GM12878 (cell line): Measurements from ENCODE around the gene IRS2. TPM values are rescaled to one million over a fixed set of nuclear protein-coding genes. Genes with fewer than 3 reads are reported as not detected.

Experiments
- ATAC-seq: fragments of 200-7000 bp; cut with Tn5 transposase; 3 replicates; pipeline ENCODE4 v1.9.1; 2020; ENCODE audit warnings: mild to moderate bottlenecking, moderate library complexity
- BruUV-seq: library from RNA; stranded (reverse); fragments of 400-500 nt; replicated peaks from 2 replicates; lab custom pipeline; 2021; lab: Mats Ljungman, UMichigan
- CTCF ChIA-PET: fragments of 300-600 bp; sonication (Branson Sonifier 250); formaldehyde crosslinking; extraction: SDS; loops from one replicate; lab custom pipeline; 2021; ENCODE audit warnings: inconsistent platforms; lab: Yijun Ruan, JAX
- POLR2A ChIA-PET: fragments of 350-600 bp; formaldehyde crosslinking; extraction: SDS; loops from one replicate; lab custom pipeline; 2021; ENCODE audit warnings: inconsistent platforms; lab: Charles Lee
- RAD21 ChIA-PET: fragments of 300-600 bp; sonication (Branson Sonifier 250); formaldehyde crosslinking; loops from one replicate; lab custom pipeline; 2023; ENCODE audit warnings: antibody characterized with exemption; ENCODE audit not compliant: unreplicated experiment; lab: Charles Lee
- SMC1A ChIA-PET: fragments of 300-600 bp; sonication (Branson Sonifier 250); formaldehyde crosslinking; loops from one replicate; lab custom pipeline; 2023; ENCODE audit not compliant: unreplicated experiment, uncharacterized antibody; lab: Charles Lee
- DNase-seq: peaks from one replicate; pipeline ENCODE4 v3.0.0-alpha.2; 2011; ENCODE audit warnings: low read depth, low spot score
- FAIRE-seq: peaks from 3 replicates; lab custom pipeline; 2011; peaks lifted over from hg19 to GRCh38; lab: Jason Lieb, UNC
- H2AFZ ChIP-seq: 2 replicates; pipeline ENCODE4 v1.6.0; 2011; ENCODE audit warnings: low read depth, low read length, control low read depth; ENCODE audit not compliant: control insufficient read depth
- H3K27ac ChIP-seq: 2 replicates; pipeline ENCODE4 v1.5.1; 2011; ENCODE audit warnings: control low read depth; ENCODE audit not compliant: control insufficient read depth, insufficient read depth
- H3K27me3 ChIP-seq, 2 experiments: replicated peaks in 1 of 2; 2 replicates each; pipeline versions ENCODE4 v1.6.0 to v1.6.1; 2011; ENCODE audit warnings: low read length in 1 of 2; ENCODE audit not compliant: control insufficient read depth in 2 of 2, insufficient read depth in 2 of 2
- H3K36me3 ChIP-seq, 2 experiments: 2 replicates each; pipeline ENCODE4 v1.5.1; 2011; ENCODE audit warnings: low read length in 1 of 2; ENCODE audit not compliant: control insufficient read depth in 2 of 2, insufficient read depth in 2 of 2
- H3K4me1 ChIP-seq: 2 replicates; pipeline ENCODE4 v1.6.1; 2011; ENCODE audit warnings: mild to moderate bottlenecking, low read length, moderate library complexity, mixed read lengths; ENCODE audit not compliant: control insufficient read depth, insufficient read depth
- H3K4me2 ChIP-seq: 2 replicates; pipeline ENCODE4 v1.6.0; 2011; ENCODE audit warnings: control low read depth; ENCODE audit not compliant: control insufficient read depth, insufficient read depth
- H3K4me3 ChIP-seq: fragments of 200-600 bp; sonication (generic); 2 replicates; pipeline ENCODE4 v1.5.1; 2016
- H3K79me2 ChIP-seq: 2 replicates; pipeline ENCODE4 v1.6.0; 2011; ENCODE audit warnings: low read length; ENCODE audit not compliant: control insufficient read depth, insufficient read depth
- H3K9ac ChIP-seq: 2 replicates; pipeline ENCODE4 v1.8.0; 2011; ENCODE audit warnings: low read length, control low read depth, mixed read lengths; ENCODE audit not compliant: control insufficient read depth, insufficient read depth
- H3K9me3 ChIP-seq: replicated peaks from 3 replicates; pipeline ENCODE4 v1.5.1; 2011; ENCODE audit warnings: mild to moderate bottlenecking, low read length; ENCODE audit not compliant: control insufficient read depth, insufficient read depth
- H4K20me1 ChIP-seq: 2 replicates; pipeline ENCODE4 v1.6.0; 2011; ENCODE audit not compliant: control insufficient read depth, insufficient read depth
- ATF7 ChIP-seq: fragments of 450-650 bp; IDR thresholded peaks from 2 replicates; pipeline ENCODE4 v1.6.1; 2016; ENCODE audit warnings: low read depth, mild to moderate bottlenecking
- CBFB ChIP-seq: IDR thresholded peaks from 2 replicates; pipeline ENCODE4 v1.6.1; 2016; ENCODE audit warnings: antibody characterized with exemption, low read depth
- CREB1 ChIP-seq: IDR thresholded peaks from 2 replicates; pipeline ENCODE4 v1.6.1; 2012; ENCODE audit warnings: low read depth, mild to moderate bottlenecking, inconsistent platforms
- EP300 ChIP-seq, 2 experiments: fragments of 150-350 bp in 1 of 2; IDR thresholded peaks; 2 replicates each; pipeline ENCODE4 v1.6.1; 2011 to 2012; ENCODE audit warnings: low read depth in 2 of 2, low read length in 2 of 2, borderline replicate concordance in 1 of 2, improper control_type of control experiment in 1 of 2, inconsistent platforms in 1 of 2; ENCODE audit not compliant: control insufficient read depth in 1 of 2
- GABPA ChIP-seq: IDR thresholded peaks from 2 replicates; pipeline ENCODE4 v1.6.1; 2014; ENCODE audit warnings: antibody characterized with exemption, low read depth, mild to moderate bottlenecking, inconsistent platforms
- GATAD2B ChIP-seq: fragments of 450-650 bp; conservative IDR thresholded peaks from 2 replicates; pipeline ENCODE4 v1.6.1; 2017; ENCODE audit warnings: low read depth, mild to moderate bottlenecking, moderate library complexity
- JUND ChIP-seq: IDR thresholded peaks from 2 replicates; pipeline ENCODE4 v1.6.1; 2012; ENCODE audit warnings: low read depth, mild to moderate bottlenecking, low read length, improper control_type of control experiment, moderate library complexity
- KAT2A ChIP-seq: conservative IDR thresholded peaks from 2 replicates; pipeline ENCODE4 v1.6.1; 2011; ENCODE audit warnings: low read depth, low read length; ENCODE audit not compliant: control insufficient read depth
- KDM1A ChIP-seq: fragments of 200-600 bp; sonication (generic); IDR thresholded peaks from 2 replicates; pipeline ENCODE4 v1.6.1; 2016; ENCODE audit warnings: borderline replicate concordance
- KLF5 ChIP-seq: fragments of 450-650 bp; IDR thresholded peaks from 2 replicates; pipeline ENCODE4 v1.6.1; 2014; ENCODE audit warnings: mild to moderate bottlenecking; ENCODE audit not compliant: partially characterized antibody
- LARP7 ChIP-seq: fragments of 450-650 bp; IDR thresholded peaks from 2 replicates; pipeline ENCODE4 v1.6.1; 2017; ENCODE audit warnings: mild to moderate bottlenecking
- MEF2A ChIP-seq: IDR thresholded peaks from 2 replicates; pipeline ENCODE4 v1.6.1; 2011; ENCODE audit warnings: low read depth, mild to moderate bottlenecking, low read length, moderate library complexity; ENCODE audit not compliant: insufficient read depth
- MTA2 ChIP-seq: fragments of 450-650 bp; IDR thresholded peaks from 2 replicates; pipeline ENCODE4 v1.6.1; 2016; ENCODE audit warnings: low read depth, mild to moderate bottlenecking, moderate library complexity
- MXI1 ChIP-seq: fragments of 150-350 bp; IDR thresholded peaks from 2 replicates; pipeline ENCODE4 v1.6.1; 2011; ENCODE audit warnings: low read depth, mild to moderate bottlenecking, inconsistent platforms, low read length, improper control_type of control experiment
- NR2C1 ChIP-seq: fragments of 450-650 bp; IDR thresholded peaks from 2 replicates; pipeline ENCODE4 v1.6.1; 2017; ENCODE audit warnings: antibody characterized with exemption, mild to moderate bottlenecking, moderate library complexity
- POLR2AphosphoS2 ChIP-seq: IDR thresholded peaks from 2 replicates; pipeline ENCODE4 v1.6.1; 2011; ENCODE audit warnings: low read depth, mild to moderate bottlenecking, low read length, improper control_type of control experiment, moderate library complexity
- RCOR1 ChIP-seq: conservative IDR thresholded peaks from 2 replicates; pipeline ENCODE4 v1.6.1; 2012; ENCODE audit warnings: low read depth, low read length, improper control_type of control experiment
- SPI1 ChIP-seq: IDR thresholded peaks from 2 replicates; pipeline ENCODE4 v1.6.1; 2011; ENCODE audit warnings: low read depth, mild to moderate bottlenecking, low read length, moderate library complexity, borderline replicate concordance; ENCODE audit not compliant: insufficient read depth
- ZNF217 ChIP-seq: fragments of 450-650 bp; IDR thresholded peaks from 2 replicates; pipeline ENCODE4 v1.6.1; 2017; ENCODE audit warnings: antibody characterized with exemption, mild to moderate bottlenecking
- ZZZ3 ChIP-seq: IDR thresholded peaks from 2 replicates; pipeline ENCODE4 v1.6.1; 2011; ENCODE audit warnings: low read depth; ENCODE audit not compliant: control insufficient read depth, insufficient read length
- WGBS: methylation state at CpG from one replicate; pipeline ENCODE4 v1.1.6; 2016; ENCODE audit warnings: low lambda C conversion rate; ENCODE audit not compliant: insufficient replicate concordance, insufficient coverage; ENCODE audit errors: missing lambda C conversion rate; 5-methylcytosine and 5-hydroxymethylcytosine counted together
- in situ Hi-C: fragments of 300-500 bp; cut with MboI; formaldehyde crosslinking; loops from 9 replicates; pipeline ENCODE4 v1.14.3; 2018; ENCODE audit warnings: mixed read lengths
- intact Hi-C: fragments of 100-400 bp; cut with micrococcal nuclease; formaldehyde crosslinking; loops from one replicate; pipeline ENCODE4 v1.14.2; 2022; ENCODE audit not compliant: unreplicated experiment
- polyA plus RNA-seq, 11 experiments: library from polyadenylated mRNA; depleted of rRNA in 4 of 11; unstranded in 6 of 11; stranded (reverse) in 5 of 11; fragments of >200 nt; fragmentation: Nextera tagmentation in 4 of 11; fragmentation: Illumina TruSeq in 1 of 11; extraction: Ambion mirVana in 4 of 11; extraction: Trizol in 1 of 11; gene quantifications; 1 replicate in 1 of 11; 2 replicates in 10 of 11; pipeline versions ENCODE4 v1.2.1 to v1.2.3, GENCODE V29; 2011 to 2016; ENCODE audit warnings: inconsistent platforms in 2 of 11, missing spikeins in 2 of 11, low read depth in 1 of 11
- total RNA-seq, 4 experiments: library from RNA; depleted of rRNA in 3 of 4; stranded (reverse); fragments of >200 nt in 3 of 4; fragmentation: Illumina TruSeq in 1 of 4; extraction: Trizol in 1 of 4; gene quantifications; 2 replicates each; pipeline versions ENCODE4 v1.2.1 to v1.2.3, GENCODE V29; 2013 to 2021
- TF ChIP-seq, protein P1 (sequence below): fragments of 450-650 bp; IDR thresholded peaks from 2 replicates; pipeline ENCODE4 v1.6.1; 2016; ENCODE audit warnings: mild to moderate bottlenecking

IRS2 gene
- total and polyA plus RNA-seq, 10 of the 15 experiments (the other 5 are each of a cell fraction or from before 2014, with no cell fraction given) = 0.01 to 0.31 (median 0.07) TPM; not detected in 6

DNA sequence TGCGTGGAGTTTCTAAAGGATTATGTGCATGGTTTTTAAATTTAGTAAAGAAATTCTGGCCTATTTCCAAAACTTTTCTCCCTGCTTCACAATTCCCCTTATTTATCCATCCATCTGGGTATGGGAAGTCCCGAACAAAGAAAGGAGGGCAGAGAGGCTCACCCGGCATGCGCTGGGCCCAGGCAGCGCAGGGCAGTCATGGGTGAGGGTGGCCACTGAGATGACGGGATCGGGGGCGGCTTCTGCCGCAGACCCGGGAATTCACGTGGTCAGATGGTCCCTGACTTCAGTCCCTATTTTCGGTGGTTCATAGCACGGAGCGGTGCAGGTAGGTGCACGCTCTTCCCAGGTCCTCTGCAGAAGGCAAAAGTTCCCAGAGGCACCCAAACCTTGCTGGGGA is 14.5 kb downstream of the IRS2 start:
- H3K79me2 ChIP-seq = no peaks in the 10 kb centered on the region
- intact Hi-C loops = no loop called here
- TF ChIP-seq ATF7 (no peak), SPI1 (no peak), POLR2AphosphoS2 (no peak), ZNF217 (no peak), MXI1 (no peak), MEF2A (no peak), CBFB (no peak), MTA2 (no peak)
- TF ChIP-seq, all 136 proteins: peak for 0
- H3K27me3 ChIP-seq = no peaks in the 10 kb centered on the region
- no TSS peak for BruUV-seq
- H2AFZ ChIP-seq = no peak overlapping the region
- no peak overlapping the region for H3K9ac ChIP-seq
- H3K36me3 ChIP-seq = no peaks in the 10 kb centered on the region
- SMC1A ChIA-PET = no interaction called here
- no peaks in the 10 kb centered on the region for H3K4me1 ChIP-seq
- ATAC-seq (no peak), FAIRE-seq (no peak), DNase-seq (no peak)
- H4K20me1 ChIP-seq = no peaks in the 10 kb centered on the region
- RAD21 ChIA-PET = no interaction called here
- POLR2A ChIA-PET = no interaction called here
- H3K9me3 ChIP-seq = no peaks in the 10 kb centered on the region
- no peak overlapping the region for H3K4me2 ChIP-seq
- no peak overlapping the region for H3K27ac ChIP-seq
- H3K4me3 ChIP-seq = no peak overlapping the region
- in situ Hi-C loops = no loop called here
- 61% methylated on average over 15 of the region's 15 CpGs for WGBS
- CTCF ChIA-PET = no interaction called here

DNA sequence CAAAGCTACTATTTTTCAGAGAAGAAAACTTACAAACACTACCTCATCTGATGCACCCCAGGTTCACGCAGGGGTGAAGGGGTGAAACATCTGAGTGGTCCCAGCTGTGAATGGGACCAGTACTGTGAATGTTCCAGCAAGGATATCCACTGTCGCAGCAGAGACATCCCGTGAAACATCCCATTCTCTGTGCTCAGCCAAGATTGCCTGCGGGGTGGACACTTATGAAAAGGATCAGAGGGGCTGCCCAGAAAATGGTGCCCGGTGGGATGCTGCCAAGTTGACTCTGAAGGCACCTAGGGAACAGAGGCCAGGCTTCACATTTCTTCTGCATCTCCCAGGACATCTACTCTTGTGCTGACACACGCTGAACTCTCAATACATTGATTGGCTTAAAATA is 15.9 kb downstream of the IRS2 start:
- Histone ChIP-seq H3K36me3 (no peaks in the 10 kb centered on the region), H3K9me3 (no peaks in the 10 kb centered on the region), H4K20me1 (no peaks in the 10 kb centered on the region), H3K4me2 (no peak overlapping the region), H3K27me3 (no peaks in the 10 kb centered on the region), H3K4me1 (no peaks in the 10 kb centered on the region), H3K4me3 (no peak overlapping the region), H3K79me2 (no peaks in the 10 kb centered on the region), H3K9ac (no peak overlapping the region), H2AFZ (no peak overlapping the region), H3K27ac (no peak overlapping the region)
- SMC1A ChIA-PET = interaction anchor here (0.9 kb wide), 1 partner anchor 10 kb away, joined by 4 read pairs; no protein-coding TSS in a partner anchor
- intact Hi-C loops (no loop called here), in situ Hi-C loops (no loop called here)
- CTCF ChIA-PET = no interaction called here
- POLR2A ChIA-PET = no interaction called here
- TF ChIP-seq CREB1 = no peak
- TF ChIP-seq GABPA = no peak
- no peak for TF ChIP-seq EP300 (IDR thresholded peaks at IDR 0.05; ENCODE audit: borderline replicate concordance in 1 of 2, control insufficient read depth in 1 of 2, low read depth in 2 of 2, low read length in 2 of 2)
- no peak for TF ChIP-seq KDM1A
- TF ChIP-seq RCOR1 = no peak
- no peak for TF ChIP-seq LARP7
- TF ChIP-seq MEF2A = no peak
- TF ChIP-seq GATAD2B = no peak
- no peak for TF ChIP-seq JUND
- no peak for TF ChIP-seq NR2C1
- TF ChIP-seq ZZZ3 = no peak
- no peak for TF ChIP-seq KAT2A
- TF ChIP-seq KLF5 = no peak
- TF ChIP-seq, protein P1, sequence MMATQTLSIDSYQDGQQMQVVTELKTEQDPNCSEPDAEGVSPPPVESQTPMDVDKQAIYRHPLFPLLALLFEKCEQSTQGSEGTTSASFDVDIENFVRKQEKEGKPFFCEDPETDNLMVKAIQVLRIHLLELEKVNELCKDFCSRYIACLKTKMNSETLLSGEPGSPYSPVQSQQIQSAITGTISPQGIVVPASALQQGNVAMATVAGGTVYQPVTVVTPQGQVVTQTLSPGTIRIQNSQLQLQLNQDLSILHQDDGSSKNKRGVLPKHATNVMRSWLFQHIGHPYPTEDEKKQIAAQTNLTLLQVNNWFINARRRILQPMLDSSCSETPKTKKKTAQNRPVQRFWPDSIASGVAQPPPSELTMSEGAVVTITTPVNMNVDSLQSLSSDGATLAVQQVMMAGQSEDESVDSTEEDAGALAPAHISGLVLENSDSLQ = no peak
- no peak for DNase-seq
- WGBS = 41% methylated on average over 6 of the region's 6 CpGs
- RAD21 ChIA-PET = no interaction called here
- no peak for FAIRE-seq
- no peak for ATAC-seq
- BruUV-seq = no TSS peak
